ENCODE results near the gene DPYSL5. TPM values are rescaled to one million over a fixed set of nuclear protein-coding genes. Genes with fewer than 3 reads are reported as not detected.

Gene DPYSL5
- total RNA-seq, 4 donors from 2014 or later: 0.40 to 2.4 TPM; not detected in 2

GRCh38 chr2:26897807-26898479 lies 50.0 kb downstream of the DPYSL5 start:
- Histone ChIP-seq H3K27ac (no peak overlapping the region), H3K9me3 (peaks cover 0 to 26% (median 0%) of the 10 kb centered on the region in 3 donors), H3K27me3 (no peaks in the 10 kb centered on the region), H3K36me3 (no peaks in the 10 kb centered on the region), H3K4me3 (no peak overlapping the region), H3K4me1 (no peaks in the 10 kb centered on the region)
- no peak for ATAC-seq
- TF ChIP-seq CTCF (IDR thresholded peaks at IDR 0.05) (no peak), EP300 (IDR thresholded peaks at IDR 0.05) (no peak), POLR2A (IDR thresholded peaks at IDR 0.05) (no peak), POLR2AphosphoS5 (IDR thresholded peaks at IDR 0.05) (no peak)
- WGBS, 2 donors (ENCODE audit: low coverage in 1 of 2): 55 to 80% methylated on average over 2 to 3 of the region's 3 CpGs

DNA sequence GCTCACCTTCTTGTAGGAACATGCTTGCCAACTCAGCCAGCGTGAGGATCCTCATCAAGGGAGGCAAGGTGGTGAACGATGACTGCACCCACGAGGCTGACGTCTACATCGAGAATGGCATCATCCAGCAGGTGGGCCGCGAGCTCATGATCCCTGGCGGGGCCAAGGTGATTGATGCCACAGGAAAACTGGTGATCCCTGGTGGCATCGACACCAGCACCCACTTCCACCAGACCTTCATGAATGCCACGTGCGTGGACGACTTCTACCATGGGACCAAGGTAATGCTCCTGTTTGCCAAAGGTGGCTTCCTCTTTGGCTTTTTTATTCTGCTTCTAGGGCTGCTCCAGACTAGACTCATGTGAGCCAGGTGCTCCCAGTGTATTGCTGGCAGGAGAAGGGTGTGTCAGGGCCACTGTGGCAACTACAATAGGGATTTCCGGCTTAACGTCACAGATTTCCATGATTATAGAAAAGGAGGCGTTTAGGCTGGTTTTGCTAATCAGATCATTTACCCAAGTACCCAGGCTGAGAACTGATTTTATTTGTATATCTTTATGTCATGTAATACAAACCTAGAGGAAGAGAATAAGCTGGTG lies 50.6 kb downstream of the DPYSL5 start:
- no peak overlapping the region for H3K4me3 ChIP-seq
- H3K27ac ChIP-seq: no peak overlapping the region
- no peak for ATAC-seq
- no peak for TF ChIP-seq POLR2A (IDR thresholded peaks at IDR 0.05)
- no peak for TF ChIP-seq POLR2AphosphoS5 (IDR thresholded peaks at IDR 0.05)
- no peak for TF ChIP-seq CTCF (IDR thresholded peaks at IDR 0.05)
- TF ChIP-seq EP300 (IDR thresholded peaks at IDR 0.05): no peak
- 86 to 96% methylated on average over 4 to 9 of the region's 15 CpGs for WGBS, 2 donors (ENCODE audit: low coverage in 1 of 2)
- H3K9me3 ChIP-seq: peaks cover 0 to 26% (median 0%) of the 10 kb centered on the region in 3 donors
- no peaks in the 10 kb centered on the region for H3K4me1 ChIP-seq
- no peaks in the 10 kb centered on the region for H3K27me3 ChIP-seq
- H3K36me3 ChIP-seq: no peaks in the 10 kb centered on the region

GRCh38 chr2:26899500-26900164 lies 51.7 kb downstream of the DPYSL5 start:
- H3K4me1 ChIP-seq: no peaks in the 10 kb centered on the region
- no peak for ATAC-seq
- H3K9me3 ChIP-seq: peaks cover 0 to 20% (median 0%) of the 10 kb centered on the region in 3 donors
- no peak overlapping the region for H3K4me3 ChIP-seq
- no peaks in the 10 kb centered on the region for H3K27me3 ChIP-seq
- H3K27ac ChIP-seq: no peak overlapping the region
- WGBS, 2 donors (ENCODE audit: low coverage in 1 of 2): 74 to 100% methylated on average over 1 to 3 of the region's 6 CpGs
- TF ChIP-seq POLR2A (IDR thresholded peaks at IDR 0.05) (no peak), EP300 (IDR thresholded peaks at IDR 0.05) (no peak), CTCF (IDR thresholded peaks at IDR 0.05) (no peak), POLR2AphosphoS5 (IDR thresholded peaks at IDR 0.05) (no peak)
- no peaks in the 10 kb centered on the region for H3K36me3 ChIP-seq

- WGBS, 2 donors (ENCODE audit: low coverage in 1 of 2): 36 to 74% methylated on average over 2 to 8 of the region's 8 CpGs
- Histone ChIP-seq H3K27ac (no peak overlapping the region), H3K4me3 (no peak overlapping the region)
Measured at GRCh38 chr2:26900831-26901321, 52.9 kb downstream of the DPYSL5 start.

More at GRCh38 chr2:26900831-26901321, 52.9 kb downstream of the DPYSL5 start:
- Histone ChIP-seq H3K4me1 (no peaks in the 10 kb centered on the region), H3K9me3 (peaks cover 0 to 7% (median 0%) of the 10 kb centered on the region in 3 donors), H3K36me3 (no peaks in the 10 kb centered on the region), H3K27me3 (no peaks in the 10 kb centered on the region)
- no peak for ATAC-seq
- no peak for TF ChIP-seq POLR2AphosphoS5 (IDR thresholded peaks at IDR 0.05)
- no peak for TF ChIP-seq POLR2A (IDR thresholded peaks at IDR 0.05)
- no peak for TF ChIP-seq EP300 (IDR thresholded peaks at IDR 0.05)
- no peak for TF ChIP-seq CTCF (IDR thresholded peaks at IDR 0.05)
